PC-9 (cell line): Measurements from ENCODE around the gene MYBPC2. TPM values are rescaled to one million over a fixed set of nuclear protein-coding genes. Genes with fewer than 3 reads are reported as not detected.
"Not testable (repeated sequence)": the region's sequence is repeated elsewhere in the genome, so short reads cannot be mapped to it uniquely, and the experiment has no call there.

ENCODE experiments used
- BruUV-seq: library from RNA; stranded (reverse); fragments of 400-500 nt; replicated peaks from 2 replicates; lab custom pipeline; 2021; lab: Mats Ljungman, UMichigan
- CTCF ChIA-PET: fragments of 300-600 bp; sonication (Branson Sonifier 250); formaldehyde crosslinking; loops from one replicate; lab custom pipeline; 2022; ENCODE audit warnings: antibody characterized with exemption; lab: Charles Lee
- POLR2A ChIA-PET: fragments of 300-600 bp; sonication (Branson Sonifier 250); formaldehyde crosslinking; loops from one replicate; lab custom pipeline; 2022; ENCODE audit warnings: antibody characterized with exemption; ENCODE audit not compliant: unreplicated experiment; lab: Charles Lee
- DNase-seq, 2 experiments: peaks; one replicate each; pipeline versions ENCODE4 v3.0.0 to v3.0.0-alpha.2; 2015 to 2022; ENCODE audit warnings: mixed read lengths in 1 of 2
- H2AFZ ChIP-seq: fragments of 200-600 bp; sonication (generic); 2 replicates; pipeline ENCODE4 v1.8.1; 2017; ENCODE audit warnings: antibody characterized with exemption
- H3F3A ChIP-seq: fragments of 200-600 bp; sonication (generic); 2 replicates; pipeline ENCODE4 v1.8.1; 2017; ENCODE audit warnings: antibody characterized with exemption, mild to moderate bottlenecking, low read depth; ENCODE audit not compliant: insufficient read depth
- H3K27ac ChIP-seq: fragments of 200-600 bp; sonication (generic); 2 replicates; pipeline ENCODE4 v1.6.1; 2016; ENCODE audit warnings: mixed run types
- H3K27me3 ChIP-seq: fragments of 200-600 bp; sonication (generic); 2 replicates; pipeline ENCODE4 v1.6.1; 2016; ENCODE audit warnings: low read depth, mixed run types; ENCODE audit not compliant: insufficient read depth
- H3K36me3 ChIP-seq: fragments of 200-600 bp; sonication (generic); 2 replicates; pipeline ENCODE4 v1.6.1; 2016; ENCODE audit warnings: low read depth, mixed run types
- H3K4me1 ChIP-seq: fragments of 200-600 bp; sonication (generic); replicated peaks from 2 replicates; pipeline ENCODE4 v1.6.1; 2016; ENCODE audit warnings: mixed run types; ENCODE audit not compliant: insufficient read depth
- H3K4me2 ChIP-seq: fragments of 200-600 bp; sonication (generic); 2 replicates; pipeline ENCODE4 v1.6.1; 2017; ENCODE audit warnings: mixed run types
- H3K4me3 ChIP-seq: fragments of 200-600 bp; sonication (generic); 2 replicates; pipeline ENCODE4 v1.6.1; 2016; ENCODE audit warnings: mixed run types
- H3K79me2 ChIP-seq: fragments of 200-600 bp; sonication (generic); 2 replicates; pipeline ENCODE4 v1.6.1; 2017; ENCODE audit warnings: low read depth, mixed run types
- H3K9me2 ChIP-seq: fragments of 200-600 bp; sonication (generic); 2 replicates; pipeline ENCODE4 v1.8.1; 2017; ENCODE audit warnings: mild to moderate bottlenecking; ENCODE audit not compliant: insufficient read depth
- H3K9me3 ChIP-seq: fragments of 200-600 bp; sonication (generic); 2 replicates; pipeline ENCODE4 v1.8.1; 2016; ENCODE audit warnings: low read depth; ENCODE audit not compliant: insufficient read depth
- H4K20me1 ChIP-seq: fragments of 200-600 bp; sonication (generic); 2 replicates; pipeline ENCODE4 v1.8.1; 2017; ENCODE audit not compliant: insufficient read depth
- CTCF ChIP-seq: fragments of 200-600 bp; sonication (generic); conservative IDR thresholded peaks from 2 replicates; pipeline ENCODE4 v1.6.1; 2017; ENCODE audit warnings: mixed run types, antibody characterized with exemption, mild to moderate bottlenecking, moderate library complexity
- EZH2 ChIP-seq: fragments of 200-600 bp; sonication (generic); IDR thresholded peaks from 2 replicates; pipeline ENCODE4 v1.8.0; 2017; ENCODE audit warnings: antibody characterized with exemption, low read depth
- intact Hi-C: fragments of 100-400 bp; cut with micrococcal nuclease; formaldehyde crosslinking; loops from one replicate; pipeline ENCODE4 v1.10.0; 2022; ENCODE audit not compliant: unreplicated experiment
- total RNA-seq: library from RNA; stranded (reverse); gene quantifications from 2 replicates; pipeline ENCODE4 v1.2.3, GENCODE V29; 2021

Gene MYBPC2
- total RNA-seq, 1 experiment from 2014 or later, result not detected

- no peak for DNase-seq
- ChIA-PET CTCF (no interaction called here), POLR2A (interaction anchor here (0.6 kb wide), 2 partner anchors 33 to 487 kb away, joined by 3 to 4 read pairs; no protein-coding TSS in a partner anchor)
- no peak overlapping the region for H2AFZ ChIP-seq
- H3K36me3 ChIP-seq, result no peaks in the 10 kb centered on the region
- H3K4me2 ChIP-seq, result no peak overlapping the region
- H3K27ac ChIP-seq, result no peak overlapping the region
- peaks cover 11% of the 10 kb centered on the region for H3K4me1 ChIP-seq
- H3F3A ChIP-seq, result peaks cover 4% of the 10 kb centered on the region; the same call in 1 of the 2 replicates
- H3K9me2 ChIP-seq, result no peaks in the 10 kb centered on the region
- intact Hi-C loops, result no loop called here
- H4K20me1 ChIP-seq, result no peaks in the 10 kb centered on the region
- no peak overlapping the region for H3K4me3 ChIP-seq
- TF ChIP-seq CTCF, result no peak
- TF ChIP-seq EZH2, result no peak
- no TSS peak for BruUV-seq
- no peaks in the 10 kb centered on the region for H3K79me2 ChIP-seq
- H3K27me3 ChIP-seq, result peaks cover 83% of the 10 kb centered on the region
- no peaks in the 10 kb centered on the region for H3K9me3 ChIP-seq
These were observed 2.5 kb downstream of the MYBPC2 start for GRCh38 chr19:50435221-50435620.

GRCh38 chr19:50435627-50436026, 2.9 kb downstream of the MYBPC2 start:
- no peaks in the 10 kb centered on the region for H3K36me3 ChIP-seq
- no peaks in the 10 kb centered on the region for H3K9me2 ChIP-seq
- H3K4me1 ChIP-seq, result peaks cover 11% of the 10 kb centered on the region
- H3K27ac ChIP-seq, result no peak overlapping the region
- TF ChIP-seq CTCF (no peak), EZH2 (no peak)
- ChIA-PET POLR2A (interaction anchor here (0.6 kb wide), 1 partner anchor 486 kb away, joined by 4 read pairs; no protein-coding TSS in a partner anchor), CTCF (no interaction called here)
- H4K20me1 ChIP-seq, result no peaks in the 10 kb centered on the region
- H3K79me2 ChIP-seq, result no peaks in the 10 kb centered on the region
- H2AFZ ChIP-seq, result no peak overlapping the region
- H3F3A ChIP-seq, result peaks cover 4% of the 10 kb centered on the region; the same call in 1 of the 2 replicates
- no peak overlapping the region for H3K4me3 ChIP-seq
- H3K27me3 ChIP-seq, result peaks cover 83% of the 10 kb centered on the region
- no peaks in the 10 kb centered on the region for H3K9me3 ChIP-seq
- no peak for DNase-seq
- H3K4me2 ChIP-seq, result no peak overlapping the region
- BruUV-seq, result no TSS peak
- intact Hi-C loops, result no loop called here

GRCh38 chr19:50437862-50438449, 5.3 kb downstream of the MYBPC2 start:
- Histone ChIP-seq H3K4me3 (no peak overlapping the region), H3K36me3 (no peaks in the 10 kb centered on the region), H3K9me3 (no peaks in the 10 kb centered on the region), H3K27ac (no peak overlapping the region), H3K27me3 (peaks cover 82% of the 10 kb centered on the region), H3K79me2 (no peaks in the 10 kb centered on the region), H2AFZ (no peak overlapping the region), H3F3A (peaks cover 4% of the 10 kb centered on the region; the same call in 1 of the 2 replicates), H3K4me2 (no peak overlapping the region), H3K9me2 (no peaks in the 10 kb centered on the region), H4K20me1 (0 out of 2 replicates have a peak, but pooled peaks cover 3% of the 10 kb centered on the region), H3K4me1 (peaks cover 6% of the 10 kb centered on the region)
- CTCF ChIA-PET, result no interaction called here
- TF ChIP-seq CTCF (no peak), EZH2 (no peak)
- POLR2A ChIA-PET, result no interaction called here
- DNase-seq, result no peak
- intact Hi-C loops, result no loop called here
- BruUV-seq, result no TSS peak

DNA sequence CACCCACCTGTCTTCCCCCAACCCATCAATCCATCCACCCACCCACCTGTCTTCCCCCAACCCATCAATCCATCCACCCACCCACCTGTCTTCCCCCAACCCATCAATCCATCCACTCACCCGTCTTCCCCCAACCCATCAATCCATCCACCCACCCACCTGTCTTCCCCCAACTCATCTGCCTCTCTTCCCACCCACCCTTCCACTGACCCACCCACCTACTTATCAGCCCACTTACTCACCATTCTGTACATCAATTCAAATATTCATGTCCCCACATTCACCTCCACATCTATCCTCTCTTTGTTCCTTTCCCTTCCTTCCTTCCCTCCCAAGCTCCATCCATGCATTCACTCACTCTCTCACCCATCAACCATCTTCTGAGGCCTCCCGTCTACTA, 6.4 kb downstream of the MYBPC2 start:
- H4K20me1 ChIP-seq, CTCF ChIA-PET, intact Hi-C loops, H3K4me2 ChIP-seq, H3K79me2 ChIP-seq, H3K4me1 ChIP-seq, H3K9me2 ChIP-seq, DNase-seq, BruUV-seq, POLR2A ChIA-PET, H3K4me3 ChIP-seq, H3K9me3 ChIP-seq, H3K27ac ChIP-seq, H3K36me3 ChIP-seq, H2AFZ ChIP-seq, H3F3A ChIP-seq: not testable (repeated sequence)
- H3K27me3 ChIP-seq, result peaks cover 80% of the 10 kb centered on the region
